Dermis microvascular lymphatic vessel endothelial cell (primary cell): ENCODE data around the gene BICD2. TPM values are rescaled to one million over a fixed set of nuclear protein-coding genes. Genes with fewer than 3 reads are reported as not detected.

Experiments used
- DNase-seq, 2 donors: peaks; one replicate each; pipeline versions ENCODE4 v3.0.0 to v3.0.0-alpha.2; 2010; ENCODE audit warnings: low read depth in 2 of 2
- total RNA-seq: library from RNA; depleted of rRNA; stranded (reverse); fragments of >200 nt; gene quantifications from 2 replicates; pipeline ENCODE4 v1.2.1, GENCODE V29; 2014

BICD2 gene
- total RNA-seq, 1 donor from 2014 or later: 34.0 TPM

- no peak for DNase-seq
These were observed 36.6 kb downstream of the BICD2 start for GRCh38 chr9:92727716-92728700.

GRCh38 chr9:92726971-92727715 lies 37.5 kb downstream of the BICD2 start:
- peak in 1 of 2 donors; percentile 71 for DNase-seq

GRCh38 chr9:92726348-92726747 lies 38.3 kb downstream of the BICD2 start:
- DNase-seq: no peak

GRCh38 chr9:92725766-92726165 lies 38.9 kb downstream of the BICD2 start:
- DNase-seq: no peak

GRCh38 chr9:92725266-92725545 lies 39.4 kb downstream of the BICD2 start:
- no peak for DNase-seq

- no peak for DNase-seq
These were observed 39.9 kb downstream of the BICD2 start for GRCh38 chr9:92724528-92725265.

GRCh38 chr9:92723801-92724323 lies 40.8 kb downstream of the BICD2 start:
- DNase-seq: no peak

GRCh38 chr9:92723299-92723625 lies 41.4 kb downstream of the BICD2 start:
- no peak for DNase-seq

GRCh38 chr9:92722386-92723298 lies 42.0 kb downstream of the BICD2 start:
- DNase-seq: no peak

GRCh38 chr9:92721548-92721947 lies 43.1 kb downstream of the BICD2 start:
- no peak for DNase-seq

- no peak for DNase-seq
These were observed 43.7 kb downstream of the BICD2 start for GRCh38 chr9:92720807-92721535.

- no peak for DNase-seq
These were observed 44.3 kb downstream of the BICD2 start for GRCh38 chr9:92720209-92720765.

GRCh38 chr9:92719028-92719647 lies 45.5 kb downstream of the BICD2 start:
- DNase-seq: no peak

GRCh38 chr9:92718086-92719001 lies 46.3 kb downstream of the BICD2 start:
- no peak for DNase-seq

GRCh38 chr9:92717201-92718085 lies 47.2 kb downstream of the BICD2 start:
- no peak for DNase-seq

GRCh38 chr9:92716557-92716956 lies 48.1 kb downstream of the BICD2 start:
- peak in 1 of 2 donors; percentile 57 for DNase-seq
